Esophagus squamous epithelium (tissue), 5 donors: ENCODE data around the gene CUBN. TPM values are rescaled to one million over a fixed set of nuclear protein-coding genes. Genes with fewer than 3 reads are reported as not detected.

ENCODE experiments used
- DNase-seq: peaks from one replicate; lab custom pipeline; 2025; lab: John Stamatoyannopoulos, UW
- H3K27ac ChIP-seq, 4 donors: fragments of 200-600 bp; sonication (generic); one replicate each; pipeline ENCODE4 v1.5.1; 2016 to 2019; ENCODE audit warnings: mild to moderate bottlenecking in 1 of 4
- H3K27me3 ChIP-seq, 4 donors: fragments of 200-600 bp; sonication (generic); 1 replicate in 3 of 4; 2 replicates in 1 of 4; pipeline versions ENCODE4 v1.5.1 to v1.6.0; 2017 to 2021; ENCODE audit warnings: antibody characterized with exemption in 1 of 4
- H3K36me3 ChIP-seq, 3 donors: fragments of 200-600 bp; sonication (generic); one replicate each; pipeline ENCODE4 v1.5.1; 2016 to 2019
- H3K4me1 ChIP-seq, 3 donors: fragments of 200-600 bp; sonication (generic); one replicate each; pipeline ENCODE4 v1.5.1; 2017 to 2019
- H3K4me3 ChIP-seq, 4 donors: fragments of 200-600 bp; sonication (generic); 1 replicate in 3 of 4; 2 replicates in 1 of 4; pipeline ENCODE4 v1.5.1; 2016 to 2019; ENCODE audit warnings: mild to moderate bottlenecking in 2 of 4, moderate library complexity in 1 of 4
- H3K9me3 ChIP-seq, 3 donors: fragments of 200-600 bp; sonication (generic); one replicate each; pipeline ENCODE4 v1.5.1; 2016 to 2019
- POLR2A ChIP-seq, 4 donors: fragments of 450-650 bp; IDR thresholded peaks; one replicate each; pipeline ENCODE4 v1.6.1; 2017; ENCODE audit warnings: antibody characterized with exemption in 4 of 4, mild to moderate bottlenecking in 4 of 4, moderate library complexity in 3 of 4
- WGBS, 2 donors: methylation state at CpG; one replicate each; pipeline ENCODE4 v1.1.5; 2018; 5-methylcytosine and 5-hydroxymethylcytosine counted together
- intact Hi-C: fragments of 100-400 bp; cut with DNase I; formaldehyde crosslinking; loops from one replicate; pipeline ENCODE4 v1.15.0; 2022
- total RNA-seq, 4 donors: library from RNA; depleted of rRNA; stranded (reverse); fragments of >200 nt; gene quantifications; one replicate each; pipeline ENCODE4 v1.1.0, GENCODE V29; 2016
- TF ChIP-seq, protein P1 (sequence below), 6 experiments: fragments of 450-650 bp in 4 of 6; fragments of 200-600 bp in 2 of 6; sonication (generic) in 2 of 6; IDR thresholded peaks; one replicate each; pipeline ENCODE4 v1.5.1; 2016 to 2019; ENCODE audit warnings: antibody characterized with exemption in 6 of 6, mild to moderate bottlenecking in 4 of 6, moderate library complexity in 4 of 6
- donor health status: DM: yes; HTN: yes; CAD: no.

The CUBN gene
- total RNA-seq, 4 donors from 2014 or later, result 0.15 to 0.83 (median 0.51) TPM

DNA sequence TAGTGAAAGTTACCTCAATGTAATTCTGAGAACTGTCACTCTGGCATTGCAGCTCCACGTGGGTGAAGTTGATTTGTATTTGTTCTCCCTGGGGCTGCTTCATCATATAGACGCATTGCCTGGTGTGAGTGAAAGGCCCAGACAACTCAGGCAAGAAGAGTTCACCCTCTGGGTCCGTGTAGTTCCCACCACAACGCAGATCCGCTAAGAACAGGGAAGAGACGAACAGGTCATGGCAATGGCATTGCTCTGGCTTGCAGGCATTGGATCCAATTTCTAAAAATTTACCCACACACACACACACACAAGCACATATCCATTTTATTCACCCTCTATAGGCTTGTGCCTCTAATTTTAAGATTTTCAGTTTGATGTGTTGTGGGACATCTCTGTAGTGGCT, 45.4 kb downstream of the CUBN start:
- Histone ChIP-seq H3K36me3 (no peaks in the 10 kb centered on the region), H3K27ac (no peak overlapping the region), H3K4me1 (peaks cover 0 to 3% (median 0%) of the 10 kb centered on the region in 3 donors), H3K4me3 (no peak overlapping the region), H3K27me3 (no peaks in the 10 kb centered on the region), H3K9me3 (no peaks in the 10 kb centered on the region)
- DNase-seq, result no peak
- TF ChIP-seq POLR2A (IDR thresholded peaks at IDR 0.05), result no peak
- TF ChIP-seq, protein P1, sequence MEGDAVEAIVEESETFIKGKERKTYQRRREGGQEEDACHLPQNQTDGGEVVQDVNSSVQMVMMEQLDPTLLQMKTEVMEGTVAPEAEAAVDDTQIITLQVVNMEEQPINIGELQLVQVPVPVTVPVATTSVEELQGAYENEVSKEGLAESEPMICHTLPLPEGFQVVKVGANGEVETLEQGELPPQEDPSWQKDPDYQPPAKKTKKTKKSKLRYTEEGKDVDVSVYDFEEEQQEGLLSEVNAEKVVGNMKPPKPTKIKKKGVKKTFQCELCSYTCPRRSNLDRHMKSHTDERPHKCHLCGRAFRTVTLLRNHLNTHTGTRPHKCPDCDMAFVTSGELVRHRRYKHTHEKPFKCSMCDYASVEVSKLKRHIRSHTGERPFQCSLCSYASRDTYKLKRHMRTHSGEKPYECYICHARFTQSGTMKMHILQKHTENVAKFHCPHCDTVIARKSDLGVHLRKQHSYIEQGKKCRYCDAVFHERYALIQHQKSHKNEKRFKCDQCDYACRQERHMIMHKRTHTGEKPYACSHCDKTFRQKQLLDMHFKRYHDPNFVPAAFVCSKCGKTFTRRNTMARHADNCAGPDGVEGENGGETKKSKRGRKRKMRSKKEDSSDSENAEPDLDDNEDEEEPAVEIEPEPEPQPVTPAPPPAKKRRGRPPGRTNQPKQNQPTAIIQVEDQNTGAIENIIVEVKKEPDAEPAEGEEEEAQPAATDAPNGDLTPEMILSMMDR (IDR thresholded peaks at IDR 0.05), result no peak
- WGBS, 2 donors, result 73 to 93% methylated on average over 6 of the region's 6 CpGs
- intact Hi-C loops, result no loop called here

DNA sequence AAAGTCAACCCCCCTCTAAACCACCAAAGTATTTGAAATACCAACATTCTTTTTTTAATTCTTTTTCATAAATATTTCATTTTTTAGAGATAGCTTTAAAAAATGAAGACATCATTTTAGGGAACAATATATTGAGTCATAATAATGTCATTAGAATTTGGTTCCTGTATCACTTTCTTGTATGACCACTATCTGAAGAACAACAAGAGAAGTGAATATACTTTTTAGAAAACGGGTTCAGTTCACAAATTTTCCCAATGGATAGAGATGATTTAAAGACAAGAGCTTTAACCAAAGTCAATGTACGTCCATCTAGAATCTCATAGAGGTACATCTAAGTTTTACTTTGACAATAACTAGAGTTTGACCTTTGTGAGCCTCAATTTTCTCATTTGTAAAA, 48.2 kb downstream of the CUBN start:
- Histone ChIP-seq H3K4me1 (peaks cover 0 to 6% (median 5%) of the 10 kb centered on the region in 3 donors), H3K27me3 (no peaks in the 10 kb centered on the region), H3K27ac (no peak overlapping the region), H3K4me3 (no peak overlapping the region), H3K36me3 (no peaks in the 10 kb centered on the region), H3K9me3 (no peaks in the 10 kb centered on the region)
- intact Hi-C loops, result no loop called here
- DNase-seq, result no peak
- WGBS, 2 donors, result 83 to 86% methylated on average over 2 of the region's 2 CpGs
- TF ChIP-seq, protein P1 (IDR thresholded peaks at IDR 0.05), result no peak
- TF ChIP-seq POLR2A (IDR thresholded peaks at IDR 0.05), result no peak

- TF ChIP-seq, protein P1 (IDR thresholded peaks at IDR 0.05), result no peak
- TF ChIP-seq POLR2A (IDR thresholded peaks at IDR 0.05), result no peak
- H3K4me3 ChIP-seq, result no peak overlapping the region
- no peak overlapping the region for H3K27ac ChIP-seq
- no peaks in the 10 kb centered on the region for H3K27me3 ChIP-seq
- DNase-seq, result no peak
- no peaks in the 10 kb centered on the region for H3K36me3 ChIP-seq
- peaks cover 0 to 19% (median 14%) of the 10 kb centered on the region in 3 donors for H3K4me1 ChIP-seq
- intact Hi-C loops, result no loop called here
- WGBS, 2 donors, result 85 to 88% methylated on average over 2 of the region's 2 CpGs
- H3K9me3 ChIP-seq, result no peaks in the 10 kb centered on the region
Measured at GRCh38 chr10:17077890-17078289, 51.7 kb downstream of the CUBN start.

GRCh38 chr10:17077346-17077781, 52.2 kb downstream of the CUBN start:
- WGBS, 2 donors, result 77 to 80% methylated on average over 5 of the region's 5 CpGs
- H3K4me3 ChIP-seq, result no peak overlapping the region
- intact Hi-C loops, result no loop called here
- TF ChIP-seq, protein P1 (IDR thresholded peaks at IDR 0.05), result no peak
- no peak for TF ChIP-seq POLR2A (IDR thresholded peaks at IDR 0.05)
- no peaks in the 10 kb centered on the region for H3K36me3 ChIP-seq
- no peaks in the 10 kb centered on the region for H3K9me3 ChIP-seq
- no peak for DNase-seq
- H3K27ac ChIP-seq, result no peak overlapping the region
- no peaks in the 10 kb centered on the region for H3K27me3 ChIP-seq
- peaks cover 0 to 19% (median 14%) of the 10 kb centered on the region in 3 donors for H3K4me1 ChIP-seq

- Histone ChIP-seq H3K36me3 (no peaks in the 10 kb centered on the region), H3K9me3 (no peaks in the 10 kb centered on the region), H3K4me3 (no peak overlapping the region), H3K4me1 (peaks cover 0 to 19% (median 14%) of the 10 kb centered on the region in 3 donors), H3K27ac (peak overlapping the region in 2 of 4 donors; percentile 35 to 43), H3K27me3 (no peaks in the 10 kb centered on the region)
- no peak for DNase-seq
- 71 to 87% methylated on average over 8 of the region's 8 CpGs for WGBS, 2 donors
- intact Hi-C loops, result no loop called here
- TF ChIP-seq POLR2A (IDR thresholded peaks at IDR 0.05), result no peak
- TF ChIP-seq, protein P1 (IDR thresholded peaks at IDR 0.05), result no peak
Measured at GRCh38 chr10:17076626-17077345, 52.8 kb downstream of the CUBN start.
